K562 (cell line): ENCODE data around the gene SLC6A16. TPM values are rescaled to one million over a fixed set of nuclear protein-coding genes. Genes with fewer than 3 reads are reported as not detected.

Experiments
- ATF7 ChIP-seq: fragments of 450-650 bp; IDR thresholded peaks from 2 replicates; pipeline ENCODE4 v1.7.1; 2014; ENCODE audit warnings: mild to moderate bottlenecking, moderate library complexity
- FOXA3 ChIP-seq, 2 experiments: fragments of 450-650 bp in 1 of 2; sonication (generic) in 1 of 2; formaldehyde crosslinking; IDR thresholded peaks in 1 of 2; conservative IDR thresholded peaks in 1 of 2; 2 replicates each; pipeline versions ENCODE4 v1.4.0 to v1.8.0; 2020 to 2022; ENCODE audit warnings: mild to moderate bottlenecking in 2 of 2, missing genetic modification reagents in 1 of 2
- HDAC3 ChIP-seq: fragments of 450-650 bp; IDR thresholded peaks from 2 replicates; pipeline ENCODE4 v1.6.1; 2018; ENCODE audit warnings: borderline replicate concordance, mild to moderate bottlenecking, moderate library complexity; ENCODE audit not compliant: partially characterized antibody
- ILF3 ChIP-seq: fragments of 450-650 bp; IDR thresholded peaks from 2 replicates; pipeline ENCODE4 v1.6.1; 2018; ENCODE audit warnings: antibody characterized with exemption, mild to moderate bottlenecking, moderate library complexity, borderline replicate concordance
- JUN ChIP-seq, 2 experiments: sonication (generic) in 1 of 2; formaldehyde crosslinking in 1 of 2; IDR thresholded peaks; 2 replicates each; pipeline versions ENCODE4 v1.6.1 to v1.8.0; 2012 to 2022; ENCODE audit warnings: borderline replicate concordance in 2 of 2, mild to moderate bottlenecking in 2 of 2, improper control_type of control experiment in 1 of 2, low read depth in 1 of 2, low read length in 1 of 2, missing genetic modification reagents in 1 of 2
- MEF2A ChIP-seq: IDR thresholded peaks from 2 replicates; pipeline ENCODE4 v1.6.1; 2011; ENCODE audit warnings: low read depth, mild to moderate bottlenecking, low read length, moderate library complexity; ENCODE audit not compliant: control insufficient read depth
- NFE2 ChIP-seq: IDR thresholded peaks from 2 replicates; pipeline ENCODE4 v1.6.1; 2014; ENCODE audit warnings: antibody characterized with exemption, low read depth
- SMARCA5 ChIP-seq: fragments of 450-650 bp; IDR thresholded peaks from 2 replicates; pipeline ENCODE4 v1.6.1; 2016
- SMC3 ChIP-seq: conservative IDR thresholded peaks from 2 replicates; pipeline ENCODE4 v1.6.1; 2011; ENCODE audit warnings: low read depth, low read length, improper control_type of control experiment; ENCODE audit not compliant: insufficient read depth
- ZBTB1 ChIP-seq: sonication (generic); formaldehyde crosslinking; IDR thresholded peaks from 2 replicates; pipeline ENCODE4 v1.8.1; 2023; ENCODE audit warnings: missing genetic modification reagents, low read depth, mild to moderate bottlenecking, borderline replicate concordance
- polyA plus RNA-seq, 8 experiments: library from polyadenylated mRNA; depleted of rRNA in 4 of 8; stranded (reverse) in 5 of 8; unstranded in 3 of 8; fragments of >200 nt; fragmentation: Nextera tagmentation in 2 of 8; fragmentation: Illumina TruSeq in 1 of 8; extraction: Ambion mirVana in 2 of 8; extraction: Trizol in 1 of 8; gene quantifications; 2 replicates each; pipeline versions ENCODE4 v1.2.1 to v1.2.3, GENCODE V29; 2011 to 2014; ENCODE audit warnings: inconsistent platforms in 1 of 8, missing spikeins in 1 of 8
- total RNA-seq, 7 experiments: library from RNA; depleted of rRNA in 6 of 7; stranded (reverse); fragments of >200 nt in 6 of 7; fragmentation: Illumina TruSeq in 2 of 7; extraction: Trizol in 2 of 7; gene quantifications; 2 replicates each; pipeline versions ENCODE4 v1.2.1 to v1.2.3, GENCODE V29; 2011 to 2021; ENCODE audit warnings: low replicate concordance in 1 of 7
- TF ChIP-seq, protein P1 (sequence below), 2 experiments: fragments of 450-650 bp; formaldehyde crosslinking in 1 of 2; IDR thresholded peaks; 2 replicates each; pipeline versions ENCODE4 v1.4.0 to v1.6.1; 2014 to 2020; ENCODE audit warnings: mild to moderate bottlenecking in 2 of 2, borderline replicate concordance in 1 of 2, low read depth in 1 of 2

The SLC6A16 gene
- total and polyA plus RNA-seq, 9 of the 15 experiments (the other 6 are each of a cell fraction or from before 2014, with no cell fraction given): 0.05 to 0.95 (median 0.36) TPM

DNA sequence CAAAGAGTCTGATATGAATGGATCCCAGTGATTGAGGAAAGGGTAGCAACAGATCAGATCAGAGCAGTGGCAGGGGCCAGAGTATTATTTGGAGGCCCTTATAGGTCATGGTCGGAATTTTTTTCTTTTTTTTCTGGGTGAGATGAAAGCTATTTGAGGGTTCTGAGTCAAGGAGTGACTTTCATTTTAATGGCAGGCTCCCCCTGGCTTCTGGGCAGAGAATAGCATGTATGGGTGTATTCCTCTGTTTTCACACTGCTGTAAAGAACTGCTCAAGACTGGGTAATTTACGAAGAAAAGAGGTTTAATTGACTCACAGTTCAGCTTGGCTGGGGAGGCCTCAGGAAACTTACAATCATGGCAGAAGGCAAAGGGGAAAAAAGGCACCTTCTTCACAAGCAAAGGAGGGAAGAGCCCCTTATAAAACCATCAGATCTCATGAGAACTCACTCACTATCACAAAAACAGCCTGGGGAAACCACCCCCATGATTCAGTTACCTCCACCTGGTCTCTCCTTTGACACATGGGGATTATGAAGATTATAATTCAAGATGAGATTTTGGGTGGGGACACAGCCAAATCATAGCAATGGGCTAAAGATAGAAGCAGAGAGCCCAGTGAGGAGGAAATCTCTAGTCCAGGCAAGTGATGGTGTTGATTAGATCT, 3.0 kb upstream of the SLC6A16 start (continued):
- TF ChIP-seq HDAC3 (no peak), SMARCA5 (no peak), MEF2A (peak; percentile 94), ATF7 (no peak), SMC3 (peak; percentile 45; the same call in 1 of the 2 replicates), FOXA3 (CRISPR knock-in tag; conservative IDR thresholded peaks at IDR 0.05 in 1 of 2, IDR thresholded peaks at IDR 0.05 in 1 of 2) (no peak), ILF3 (no peak), NFE2 (peak; percentile 57; the same call in 1 of the 2 replicates), JUN (IDR thresholded peaks at IDR 0.05; ENCODE audit: borderline replicate concordance, low read depth, low read length) (no peak), JUN (CRISPR knock-in tag; IDR thresholded peaks at IDR 0.05; ENCODE audit: borderline replicate concordance) (peak; percentile 81; the same call in 1 of the 2 replicates), ZBTB1 (CRISPR knock-in tag) (no peak)
- TF ChIP-seq, protein P1, sequence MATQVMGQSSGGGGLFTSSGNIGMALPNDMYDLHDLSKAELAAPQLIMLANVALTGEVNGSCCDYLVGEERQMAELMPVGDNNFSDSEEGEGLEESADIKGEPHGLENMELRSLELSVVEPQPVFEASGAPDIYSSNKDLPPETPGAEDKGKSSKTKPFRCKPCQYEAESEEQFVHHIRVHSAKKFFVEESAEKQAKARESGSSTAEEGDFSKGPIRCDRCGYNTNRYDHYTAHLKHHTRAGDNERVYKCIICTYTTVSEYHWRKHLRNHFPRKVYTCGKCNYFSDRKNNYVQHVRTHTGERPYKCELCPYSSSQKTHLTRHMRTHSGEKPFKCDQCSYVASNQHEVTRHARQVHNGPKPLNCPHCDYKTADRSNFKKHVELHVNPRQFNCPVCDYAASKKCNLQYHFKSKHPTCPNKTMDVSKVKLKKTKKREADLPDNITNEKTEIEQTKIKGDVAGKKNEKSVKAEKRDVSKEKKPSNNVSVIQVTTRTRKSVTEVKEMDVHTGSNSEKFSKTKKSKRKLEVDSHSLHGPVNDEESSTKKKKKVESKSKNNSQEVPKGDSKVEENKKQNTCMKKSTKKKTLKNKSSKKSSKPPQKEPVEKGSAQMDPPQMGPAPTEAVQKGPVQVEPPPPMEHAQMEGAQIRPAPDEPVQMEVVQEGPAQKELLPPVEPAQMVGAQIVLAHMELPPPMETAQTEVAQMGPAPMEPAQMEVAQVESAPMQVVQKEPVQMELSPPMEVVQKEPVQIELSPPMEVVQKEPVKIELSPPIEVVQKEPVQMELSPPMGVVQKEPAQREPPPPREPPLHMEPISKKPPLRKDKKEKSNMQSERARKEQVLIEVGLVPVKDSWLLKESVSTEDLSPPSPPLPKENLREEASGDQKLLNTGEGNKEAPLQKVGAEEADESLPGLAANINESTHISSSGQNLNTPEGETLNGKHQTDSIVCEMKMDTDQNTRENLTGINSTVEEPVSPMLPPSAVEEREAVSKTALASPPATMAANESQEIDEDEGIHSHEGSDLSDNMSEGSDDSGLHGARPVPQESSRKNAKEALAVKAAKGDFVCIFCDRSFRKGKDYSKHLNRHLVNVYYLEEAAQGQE (IDR thresholded peaks at IDR 0.05; ENCODE audit: borderline replicate concordance): peak; percentile 20; the same call in 1 of the 2 replicates
- TF ChIP-seq, protein P1 (CRISPR knock-in tag; IDR thresholded peaks at IDR 0.05; ENCODE audit: low read depth): no peak
